Mucosa of descending colon (tissue), 3 donors: ENCODE measurements around the gene HDAC7. TPM values are rescaled to one million over a fixed set of nuclear protein-coding genes. Genes with fewer than 3 reads are reported as not detected.

Experiments
- ATAC-seq: fragments of 200-7000 bp; cut with Tn5 transposase; one replicate; pipeline ENCODE4 v1.9.1; 2020; ENCODE audit warnings: mild to moderate bottlenecking, moderate library complexity
- DNase-seq, 3 donors: peaks; one replicate each; pipeline ENCODE4 v3.0.0-alpha.2; 2020
- H3K36me3 ChIP-seq: fragments of 200-600 bp; one replicate; pipeline ENCODE4 v1.8.0; 2021; ENCODE audit warnings: low read depth, mild to moderate bottlenecking
- H3K4me1 ChIP-seq: fragments of 200-600 bp; one replicate; pipeline ENCODE4 v1.8.0; 2021; ENCODE audit warnings: low read depth, mild to moderate bottlenecking
- H3K4me3 ChIP-seq: fragments of 200-600 bp; one replicate; pipeline ENCODE4 v1.8.0; 2021; ENCODE audit warnings: mild to moderate bottlenecking
- H3K9me3 ChIP-seq: fragments of 200-600 bp; one replicate; pipeline ENCODE4 v1.8.0; 2021; ENCODE audit warnings: mild to moderate bottlenecking
- intact Hi-C, 2 donors: fragments of 100-400 bp; cut with DNase I in 1 of 2; cut with micrococcal nuclease in 1 of 2; formaldehyde crosslinking; loops; one replicate each; pipeline versions ENCODE4 v1.11.0 to v1.11.1; 2022; cut with DNase I, micrococcal nuclease
- total RNA-seq, 3 donors: library from RNA; stranded (reverse); fragmentation: NEBNext Ultra II Directional in 2 of 3; extraction: Animal tissue kit (Norgen Biotek cat#: 25700) in 2 of 3; gene quantifications; one replicate each; pipeline versions ENCODE4 v1.2.1 to v1.2.4, GENCODE V29; 2021 to 2023
- TF ChIP-seq, protein P1 (sequence below): fragments of 200-600 bp; IDR thresholded peaks from one replicate; pipeline ENCODE4 v1.8.0; 2022; ENCODE audit warnings: antibody characterized with exemption, mild to moderate bottlenecking
- donor health status: DM: no; HTN: no; CAD: no; lungs with moderate emphysema.
- donor health status: DM: no; HTN: no; CAD: no.
- donor health status: DM: no; HTN: yes; CAD: no.

The HDAC7 gene
- total RNA-seq, 3 donors from 2014 or later = 19.5 to 67.4 (median 33.2) TPM

DNA sequence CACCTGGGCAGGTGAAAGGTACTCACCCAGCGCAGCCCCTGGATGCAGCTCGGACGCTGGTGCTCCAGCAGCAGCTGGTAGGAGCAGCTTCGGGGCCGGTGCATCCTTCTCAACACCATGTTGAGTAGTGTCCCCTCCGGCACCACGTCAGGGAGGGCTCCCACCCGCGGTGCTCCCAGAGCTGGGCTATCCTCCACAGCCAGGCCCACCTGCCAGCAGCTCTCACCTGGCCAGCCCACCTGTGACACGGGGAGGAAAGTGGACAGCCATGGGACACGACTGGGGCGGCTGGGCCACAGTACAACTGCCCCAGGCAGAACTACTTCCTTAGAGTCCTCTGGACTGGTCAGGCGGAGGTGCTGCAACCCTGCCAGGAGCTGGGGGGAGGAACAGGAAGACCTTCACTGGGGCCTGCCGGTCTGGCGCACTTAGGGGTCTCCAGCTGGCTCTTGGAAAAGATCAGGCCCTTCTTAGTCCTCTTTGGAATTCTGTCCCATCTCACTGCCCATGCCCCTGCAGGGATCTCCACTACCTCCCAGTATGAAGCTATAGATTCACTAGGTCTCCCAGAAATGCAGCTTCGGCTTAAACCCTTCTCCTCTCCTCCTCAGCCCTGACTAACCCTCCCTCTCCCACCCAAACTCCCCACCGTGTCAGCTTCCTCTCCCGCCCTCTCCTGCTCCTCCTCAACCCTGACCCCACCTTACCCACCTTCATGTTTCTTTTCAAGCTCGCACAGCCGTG is 61.7 kb downstream of the HDAC7 start:
- Histone ChIP-seq H3K9me3 (no peaks in the 10 kb centered on the region), H3K36me3 (no peaks in the 10 kb centered on the region), H3K4me3 (peak overlapping the region; percentile 16), H3K4me1 (peaks cover 43% of the 10 kb centered on the region)
- intact Hi-C loops = no loop called here
- ATAC-seq (no peak), DNase-seq (peak in 2 of 3 donors; percentile 50 to 64)
- TF ChIP-seq, protein P1, sequence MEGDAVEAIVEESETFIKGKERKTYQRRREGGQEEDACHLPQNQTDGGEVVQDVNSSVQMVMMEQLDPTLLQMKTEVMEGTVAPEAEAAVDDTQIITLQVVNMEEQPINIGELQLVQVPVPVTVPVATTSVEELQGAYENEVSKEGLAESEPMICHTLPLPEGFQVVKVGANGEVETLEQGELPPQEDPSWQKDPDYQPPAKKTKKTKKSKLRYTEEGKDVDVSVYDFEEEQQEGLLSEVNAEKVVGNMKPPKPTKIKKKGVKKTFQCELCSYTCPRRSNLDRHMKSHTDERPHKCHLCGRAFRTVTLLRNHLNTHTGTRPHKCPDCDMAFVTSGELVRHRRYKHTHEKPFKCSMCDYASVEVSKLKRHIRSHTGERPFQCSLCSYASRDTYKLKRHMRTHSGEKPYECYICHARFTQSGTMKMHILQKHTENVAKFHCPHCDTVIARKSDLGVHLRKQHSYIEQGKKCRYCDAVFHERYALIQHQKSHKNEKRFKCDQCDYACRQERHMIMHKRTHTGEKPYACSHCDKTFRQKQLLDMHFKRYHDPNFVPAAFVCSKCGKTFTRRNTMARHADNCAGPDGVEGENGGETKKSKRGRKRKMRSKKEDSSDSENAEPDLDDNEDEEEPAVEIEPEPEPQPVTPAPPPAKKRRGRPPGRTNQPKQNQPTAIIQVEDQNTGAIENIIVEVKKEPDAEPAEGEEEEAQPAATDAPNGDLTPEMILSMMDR = no peak

DNA sequence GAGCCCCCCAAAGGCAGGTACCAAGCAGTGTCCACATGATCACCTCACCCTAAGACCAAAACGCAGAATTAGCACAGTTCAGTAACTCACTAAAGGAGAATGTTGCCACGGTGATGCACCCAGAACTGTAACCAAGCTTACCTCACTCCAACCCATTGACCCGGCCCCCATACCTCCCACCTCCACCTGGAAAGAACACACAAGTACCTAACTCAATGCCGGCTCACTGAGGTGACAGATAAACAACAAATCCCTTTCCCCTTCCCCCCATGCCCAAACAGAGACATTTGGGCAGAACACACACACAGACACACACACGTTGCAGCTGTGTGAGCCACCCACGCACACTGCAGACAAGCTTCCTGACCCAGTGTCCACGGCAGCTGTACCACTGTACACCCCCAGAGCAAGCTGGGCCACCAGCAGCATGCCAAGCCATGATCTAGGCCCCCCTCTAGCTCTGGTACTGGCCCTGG is 62.3 kb downstream of the HDAC7 start:
- no peaks in the 10 kb centered on the region for H3K9me3 ChIP-seq
- intact Hi-C loops = no loop called here
- H3K4me3 ChIP-seq = no peak overlapping the region
- ATAC-seq (no peak), DNase-seq (no peak)
- TF ChIP-seq, protein P1 = no peak
- H3K36me3 ChIP-seq = no peaks in the 10 kb centered on the region
- H3K4me1 ChIP-seq = peaks cover 45% of the 10 kb centered on the region

DNA sequence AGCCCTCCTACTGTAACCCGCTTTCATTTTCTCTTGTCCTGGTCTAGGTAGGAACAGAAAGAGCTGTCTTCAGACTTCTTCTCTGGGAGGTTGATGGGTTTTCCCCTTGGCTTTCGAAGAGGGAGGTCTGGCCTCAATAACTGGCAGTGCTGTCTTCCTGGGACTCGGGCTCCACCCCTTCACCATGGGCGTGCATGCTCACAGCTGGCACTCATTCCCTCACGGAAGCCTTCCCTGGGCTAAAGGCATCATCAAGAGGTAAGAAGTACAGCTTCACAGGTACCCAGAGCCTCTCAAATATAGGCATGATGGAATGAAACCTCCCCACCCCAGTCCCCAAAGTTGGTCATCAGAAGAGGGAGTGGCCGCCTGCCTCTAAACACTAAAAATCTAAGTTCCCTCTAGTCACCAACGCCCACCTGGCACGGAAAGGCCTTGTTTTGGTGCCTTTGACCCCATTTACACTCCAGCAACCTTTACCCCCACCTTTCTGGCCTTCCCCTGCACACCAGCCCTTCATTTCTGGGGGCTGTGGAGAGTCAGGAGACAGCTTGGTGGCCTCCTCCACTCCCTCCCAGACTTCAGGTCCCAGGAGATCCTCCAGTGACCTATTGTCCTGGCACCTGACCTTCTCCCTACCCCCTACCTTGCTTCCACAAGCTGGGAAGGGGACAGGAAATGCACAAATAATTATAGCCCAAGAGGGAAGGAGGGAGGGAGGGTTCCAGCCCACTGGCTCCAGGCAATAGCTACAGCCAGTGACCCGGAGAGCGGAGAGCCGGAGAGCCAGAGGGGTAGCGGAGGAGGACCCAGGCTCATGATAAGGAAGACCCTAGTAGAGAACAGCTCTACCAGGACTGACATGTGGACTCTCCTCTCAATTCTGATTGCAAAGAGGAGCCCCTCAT is 63.8 kb downstream of the HDAC7 start:
- no peak overlapping the region for H3K4me3 ChIP-seq
- H3K9me3 ChIP-seq = no peaks in the 10 kb centered on the region
- no peaks in the 10 kb centered on the region for H3K36me3 ChIP-seq
- peak; percentile 53 for ATAC-seq
- intact Hi-C loops = no loop called here
- peak; percentile 79 to 83 (median 82) for DNase-seq
- peaks cover 47% of the 10 kb centered on the region for H3K4me1 ChIP-seq
- TF ChIP-seq, protein P1 = no peak

DNA sequence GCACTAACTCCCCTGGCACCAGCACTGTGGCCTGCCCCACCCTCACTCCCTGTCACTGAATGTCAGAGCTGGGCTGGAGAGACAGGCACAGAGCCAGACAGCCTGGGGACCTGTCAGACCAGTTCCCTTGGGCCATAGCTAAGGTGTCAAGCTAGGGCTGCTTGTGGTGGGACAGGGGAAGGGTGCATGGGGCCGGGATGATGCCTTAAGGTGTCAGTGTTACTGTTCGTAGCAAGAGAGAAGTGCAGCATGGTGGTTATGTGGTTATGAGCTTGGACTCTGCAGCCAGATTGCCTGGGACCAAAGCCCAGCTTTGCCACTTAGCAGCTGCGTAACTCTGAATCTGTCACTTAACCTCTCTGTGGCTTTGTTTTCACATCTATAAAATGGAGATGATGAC is 64.8 kb downstream of the HDAC7 start:
- intact Hi-C loops = no loop called here
- Histone ChIP-seq H3K36me3 (no peaks in the 10 kb centered on the region), H3K9me3 (no peaks in the 10 kb centered on the region), H3K4me1 (peaks cover 47% of the 10 kb centered on the region), H3K4me3 (no peak overlapping the region)
- DNase-seq (peak; percentile 90 to 91 (median 90)), ATAC-seq (peak; percentile 71)
- TF ChIP-seq, protein P1 = no peak

DNA sequence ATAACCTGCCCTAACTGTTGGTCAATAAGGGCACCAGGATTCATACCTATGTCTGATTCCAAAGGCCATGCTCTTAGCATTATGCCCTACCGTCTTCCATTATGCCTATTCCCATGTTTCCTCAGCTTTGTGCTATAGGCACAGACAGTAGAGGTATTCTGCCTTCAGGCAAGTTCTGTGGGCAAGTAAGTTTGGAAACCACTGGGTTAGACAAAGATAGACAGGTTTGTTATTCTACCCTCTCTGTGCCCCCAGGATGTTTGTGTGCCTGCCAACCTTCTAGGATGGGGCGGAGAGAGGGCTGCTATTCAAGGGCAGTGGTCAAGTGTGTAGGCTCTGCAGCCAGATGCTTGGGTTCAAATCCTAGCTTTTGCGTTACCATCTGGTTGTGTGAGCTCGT is 65.6 kb downstream of the HDAC7 start:
- intact Hi-C loops = no loop called here
- TF ChIP-seq, protein P1 = no peak
- no peak for ATAC-seq
- peaks cover 44% of the 10 kb centered on the region for H3K4me1 ChIP-seq
- peak in 1 of 3 donors; percentile 27 for DNase-seq
- no peaks in the 10 kb centered on the region for H3K9me3 ChIP-seq
- no peak overlapping the region for H3K4me3 ChIP-seq
- H3K36me3 ChIP-seq = no peaks in the 10 kb centered on the region
